ENCODE measurements around the gene CNNM1.

CNNM1 gene

GRCh38 chr10:99422529-99423096, 93.5 kb downstream of the CNNM1 start:
- no peak for DNase-seq

GRCh38 chr10:99424656-99425055, 95.5 kb downstream of the CNNM1 start:
- no peak for DNase-seq

- DNase-seq: no peak
Observed at GRCh38 chr10:99425204-99425603, 96.0 kb downstream of the CNNM1 start.

- no peak for DNase-seq
Observed at GRCh38 chr10:99426689-99427088, 97.5 kb downstream of the CNNM1 start.

- no peak for DNase-seq
Observed at GRCh38 chr10:99427566-99428190, 98.5 kb downstream of the CNNM1 start.

- no peak for DNase-seq
Observed at GRCh38 chr10:99429517-99430095, 100.5 kb downstream of the CNNM1 start.

- DNase-seq: peak in 2 of 3 donors; percentile 6 to 19
Observed at GRCh38 chr10:99430116-99430450, 100.9 kb downstream of the CNNM1 start.

- peak; percentile 97 to 100 (median 100) for DNase-seq
Observed at GRCh38 chr10:99430451-99431189, 101.5 kb downstream of the CNNM1 start, which contains the start of gene GOT1. GOT1 (minus strand) TSS chr10:99430624; CDS start chr10:99430565, 59 bp downstream.

- DNase-seq: peak; percentile 61 to 78 (median 65)
Observed at GRCh38 chr10:99431190-99431760, 102.1 kb downstream of the CNNM1 start.

- DNase-seq: no peak
Observed at GRCh38 chr10:99432047-99432446, 102.9 kb downstream of the CNNM1 start.

GRCh38 chr10:99432881-99433280, 103.7 kb downstream of the CNNM1 start:
- DNase-seq: no peak

- no peak for DNase-seq
Observed at GRCh38 chr10:99433378-99434020, 104.3 kb downstream of the CNNM1 start.

- peak; percentile 68 to 77 (median 76) for DNase-seq
Observed at GRCh38 chr10:99435986-99436638, 107.0 kb downstream of the CNNM1 start.

GRCh38 chr10:99438890-99439289, 109.7 kb downstream of the CNNM1 start:
- no peak for DNase-seq

GRCh38 chr10:99442394-99442793, 113.2 kb downstream of the CNNM1 start:
- no peak for DNase-seq

GRCh38 chr10:99443500-99443899, 114.3 kb downstream of the CNNM1 start:
- no peak for DNase-seq

All from suppressor macrophage treated with lipopolysaccharide for 1 hour (primary cell).